ENCODE measurements around the gene PIK3AP1.

DNA sequence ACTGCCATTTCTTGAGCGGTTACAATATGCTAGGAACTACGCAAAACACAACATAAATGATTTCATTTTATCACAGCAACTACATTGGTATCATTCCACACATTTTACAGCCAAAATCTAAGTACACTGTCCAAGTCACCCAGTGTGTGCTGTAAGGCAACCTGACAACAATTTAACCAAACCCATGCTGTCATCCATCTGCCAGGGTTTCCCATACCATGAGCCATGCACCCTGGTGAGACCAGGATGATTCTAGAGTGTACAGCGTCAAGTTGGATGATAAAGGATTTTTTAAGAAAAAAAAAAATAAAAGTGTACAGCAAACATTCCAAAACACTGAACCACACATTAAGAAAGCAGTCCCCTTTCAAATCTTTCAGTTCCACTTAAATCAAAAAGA is 52.9 kb downstream of the PIK3AP1 start:
- TF ChIP-seq POLR2A (IDR thresholded peaks at IDR 0.05; ENCODE audit: borderline replicate concordance, extremely low read depth, insufficient read depth, insufficient read length) = no peak
- TF ChIP-seq FOSL1 (IDR thresholded peaks at IDR 0.05; ENCODE audit: low read depth) = no peak

Measured in HCT116 (cell line).